OCI-LY1 (cell line): ENCODE results near the gene DCAF5.

ENCODE experiments used
- H2AFZ ChIP-seq: fragments of 200-600 bp; sonication (generic), shearing (Covaris generic); 2 replicates; pipeline ENCODE4 v1.6.0; 2014; ENCODE audit warnings: antibody characterized with exemption, mild to moderate bottlenecking, low read length
- H3F3A ChIP-seq: fragments of 200-600 bp; sonication (generic), shearing (Covaris generic); 2 replicates; pipeline ENCODE4 v1.6.0; 2014; ENCODE audit warnings: mild to moderate bottlenecking, antibody characterized with exemption, low read length, moderate library complexity; ENCODE audit not compliant: insufficient read depth
- H3K27ac ChIP-seq: fragments of 200-600 bp; sonication (generic); 2 replicates; pipeline ENCODE4 v1.5.1; 2014; ENCODE audit warnings: low read length, mixed run types, mild to moderate bottlenecking, low read depth; ENCODE audit not compliant: poor library complexity, severe bottlenecking
- H3K27me3 ChIP-seq: fragments of 200-600 bp; sonication (generic); 2 replicates; pipeline ENCODE4 v1.6.0; 2014; ENCODE audit warnings: antibody characterized with exemption, mild to moderate bottlenecking, low read length, moderate library complexity; ENCODE audit not compliant: insufficient read depth
- H3K36me3 ChIP-seq: fragments of 200-600 bp; sonication (generic); 2 replicates; pipeline ENCODE4 v1.6.1; 2014; ENCODE audit warnings: mild to moderate bottlenecking, antibody characterized with exemption, low read length, moderate library complexity, mixed read lengths; ENCODE audit not compliant: insufficient read depth
- H3K4me1 ChIP-seq: fragments of 200-600 bp; sonication (generic); 2 replicates; pipeline ENCODE4 v1.5.1; 2014; ENCODE audit warnings: mild to moderate bottlenecking, low read length, moderate library complexity; ENCODE audit not compliant: insufficient read depth, severe bottlenecking
- H3K4me2 ChIP-seq: fragments of 200-600 bp; sonication (generic), shearing (Covaris generic); 2 replicates; pipeline ENCODE4 v1.6.1; 2014; ENCODE audit warnings: low read length
- H3K4me3 ChIP-seq: fragments of 200-600 bp; sonication (generic); 2 replicates; pipeline ENCODE4 v1.5.1; 2014; ENCODE audit warnings: low read length, low read depth, mild to moderate bottlenecking, mixed read lengths; ENCODE audit not compliant: poor library complexity, severe bottlenecking
- H3K79me2 ChIP-seq: fragments of 200-600 bp; shearing (Covaris generic); 2 replicates; pipeline ENCODE4 v1.6.1; 2016; ENCODE audit warnings: mixed run types, low read length, mixed read lengths; ENCODE audit not compliant: insufficient read depth
- H3K9ac ChIP-seq: fragments of 200-600 bp; sonication (generic), shearing (Covaris generic); 2 replicates; pipeline ENCODE4 v1.6.1; 2014; ENCODE audit warnings: mild to moderate bottlenecking, low read length, mixed read lengths
- H3K9me2 ChIP-seq: fragments of 200-600 bp; sonication (generic), shearing (Covaris generic); 2 replicates; pipeline ENCODE4 v1.6.1; 2014; ENCODE audit warnings: low read depth, mild to moderate bottlenecking, low read length, mixed read lengths
- H3K9me3 ChIP-seq: fragments of 200-600 bp; shearing (Covaris generic); 2 replicates; pipeline ENCODE4 v1.6.1; 2014; ENCODE audit warnings: low read length, mixed read lengths
- H4K20me1 ChIP-seq: fragments of 200-600 bp; sonication (generic), shearing (Covaris generic); 2 replicates; pipeline ENCODE4 v1.6.0; 2016; ENCODE audit warnings: mild to moderate bottlenecking, low read length; ENCODE audit not compliant: insufficient read depth
- EZH2 ChIP-seq: fragments of 200-600 bp; sonication (generic), shearing (Covaris generic); IDR thresholded peaks from 2 replicates; pipeline ENCODE4 v1.8.0; 2017; ENCODE audit warnings: borderline replicate concordance, mixed run types, mild to moderate bottlenecking, antibody characterized with exemption, low read length, moderate library complexity, mixed read lengths
- TF ChIP-seq, protein P1 (sequence below): fragments of 200-600 bp; sonication (generic), shearing (Covaris generic); IDR thresholded peaks from 2 replicates; pipeline ENCODE4 v1.5.1; 2017; ENCODE audit warnings: mild to moderate bottlenecking, antibody characterized with exemption, low read length, moderate library complexity, mixed read lengths

DCAF5 gene

DNA sequence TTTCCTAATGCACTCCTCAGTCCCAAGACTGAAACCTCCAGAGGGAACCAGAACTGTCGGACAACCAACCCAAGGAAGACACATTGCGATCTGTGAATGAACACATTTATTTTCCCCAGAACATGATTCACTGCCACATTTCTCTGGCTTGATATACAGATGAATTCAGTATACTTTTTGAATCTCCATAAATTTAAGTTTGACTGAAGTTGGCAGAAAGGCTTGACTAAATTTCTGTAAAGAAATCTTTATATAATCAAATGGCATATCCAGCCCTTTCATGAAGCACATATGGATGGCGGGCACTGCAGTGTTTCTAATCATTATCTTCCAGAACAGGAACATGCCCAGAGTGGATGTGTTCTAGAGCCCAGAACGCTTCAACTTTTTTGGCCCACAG lies 56.7 kb downstream of the DCAF5 start:
- no peaks in the 10 kb centered on the region for H3K79me2 ChIP-seq
- no peak overlapping the region for H3K9ac ChIP-seq
- H3K36me3 ChIP-seq = peaks cover 4% of the 10 kb centered on the region; the same call in 1 of the 2 replicates
- TF ChIP-seq, protein P1, sequence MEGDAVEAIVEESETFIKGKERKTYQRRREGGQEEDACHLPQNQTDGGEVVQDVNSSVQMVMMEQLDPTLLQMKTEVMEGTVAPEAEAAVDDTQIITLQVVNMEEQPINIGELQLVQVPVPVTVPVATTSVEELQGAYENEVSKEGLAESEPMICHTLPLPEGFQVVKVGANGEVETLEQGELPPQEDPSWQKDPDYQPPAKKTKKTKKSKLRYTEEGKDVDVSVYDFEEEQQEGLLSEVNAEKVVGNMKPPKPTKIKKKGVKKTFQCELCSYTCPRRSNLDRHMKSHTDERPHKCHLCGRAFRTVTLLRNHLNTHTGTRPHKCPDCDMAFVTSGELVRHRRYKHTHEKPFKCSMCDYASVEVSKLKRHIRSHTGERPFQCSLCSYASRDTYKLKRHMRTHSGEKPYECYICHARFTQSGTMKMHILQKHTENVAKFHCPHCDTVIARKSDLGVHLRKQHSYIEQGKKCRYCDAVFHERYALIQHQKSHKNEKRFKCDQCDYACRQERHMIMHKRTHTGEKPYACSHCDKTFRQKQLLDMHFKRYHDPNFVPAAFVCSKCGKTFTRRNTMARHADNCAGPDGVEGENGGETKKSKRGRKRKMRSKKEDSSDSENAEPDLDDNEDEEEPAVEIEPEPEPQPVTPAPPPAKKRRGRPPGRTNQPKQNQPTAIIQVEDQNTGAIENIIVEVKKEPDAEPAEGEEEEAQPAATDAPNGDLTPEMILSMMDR = no peak
- TF ChIP-seq EZH2 = no peak
- no peak overlapping the region for H3K4me2 ChIP-seq
- no peaks in the 10 kb centered on the region for H3K9me2 ChIP-seq
- no peaks in the 10 kb centered on the region for H4K20me1 ChIP-seq
- H3K27ac ChIP-seq = no peak overlapping the region
- no peak overlapping the region for H2AFZ ChIP-seq
- no peaks in the 10 kb centered on the region for H3K4me1 ChIP-seq
- H3K4me3 ChIP-seq = no peak overlapping the region
- no peaks in the 10 kb centered on the region for H3F3A ChIP-seq
- no peaks in the 10 kb centered on the region for H3K9me3 ChIP-seq
- H3K27me3 ChIP-seq = no peaks in the 10 kb centered on the region

DNA sequence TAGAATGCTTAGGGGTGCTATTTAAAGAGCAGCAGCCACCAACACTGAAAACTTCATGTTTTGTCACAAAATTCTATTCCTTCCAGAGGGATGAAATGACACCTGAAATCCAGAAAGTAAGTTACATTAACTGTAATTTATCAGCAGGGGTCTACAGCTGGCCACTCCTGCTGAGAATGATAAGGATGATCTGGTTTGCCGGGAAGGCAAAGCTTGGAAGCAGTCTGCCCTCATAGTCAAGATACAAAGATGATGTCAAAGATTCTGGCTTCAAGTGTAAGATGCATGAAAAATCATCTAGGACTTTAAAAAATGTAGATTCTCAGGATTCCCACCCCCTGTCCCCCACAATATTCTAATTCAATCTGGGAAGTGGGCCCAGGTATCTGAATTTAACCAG lies 58.4 kb downstream of the DCAF5 start:
- Histone ChIP-seq H3K9me2 (no peaks in the 10 kb centered on the region), H3F3A (no peaks in the 10 kb centered on the region), H3K27me3 (no peaks in the 10 kb centered on the region), H3K9ac (no peak overlapping the region), H3K27ac (no peak overlapping the region), H3K9me3 (no peaks in the 10 kb centered on the region), H3K4me2 (no peak overlapping the region), H3K4me3 (no peak overlapping the region), H3K79me2 (no peaks in the 10 kb centered on the region), H4K20me1 (no peaks in the 10 kb centered on the region), H3K4me1 (no peaks in the 10 kb centered on the region), H3K36me3 (peaks cover 20% of the 10 kb centered on the region; the same call in 1 of the 2 replicates), H2AFZ (no peak overlapping the region)
- TF ChIP-seq, protein P1 = no peak
- TF ChIP-seq EZH2 = no peak

DNA sequence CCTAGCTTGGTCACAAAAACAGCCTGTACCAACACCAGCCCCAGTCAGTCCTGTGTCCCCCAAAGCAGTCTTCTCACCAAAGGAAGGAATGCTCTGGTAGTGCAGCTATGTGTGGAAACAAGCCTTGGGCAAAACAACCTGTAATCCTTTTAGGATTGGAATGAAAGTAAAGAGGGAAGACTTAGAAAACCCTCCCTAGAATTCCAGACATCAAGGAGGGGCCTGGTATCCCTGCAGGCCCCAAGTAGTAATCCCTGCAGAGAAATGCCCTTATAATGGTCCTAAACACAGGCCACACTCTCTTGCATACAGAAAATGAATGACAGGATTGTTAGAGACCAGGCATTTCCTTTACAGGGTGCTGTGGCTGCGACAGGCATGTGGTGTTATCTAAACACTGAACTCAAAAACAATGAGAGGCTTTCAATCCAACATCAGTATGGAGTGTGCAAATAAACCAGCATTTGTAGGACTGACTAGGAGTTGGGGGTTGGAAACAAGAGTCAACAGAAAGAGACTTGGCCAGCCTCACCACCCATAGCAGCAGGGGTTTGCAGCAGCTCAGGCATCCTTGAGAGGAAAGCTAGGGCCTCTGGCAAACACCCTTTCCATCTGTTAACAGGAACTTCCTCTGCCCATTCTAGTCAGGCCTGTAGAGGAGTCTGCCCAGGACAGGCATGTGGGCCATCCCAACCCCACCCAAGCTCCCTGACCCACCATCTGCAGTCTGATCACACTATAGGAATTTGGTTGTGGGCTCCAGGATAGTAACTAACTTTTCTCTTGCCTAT lies 59.1 kb downstream of the DCAF5 start:
- Histone ChIP-seq H3K36me3 (peaks cover 27% of the 10 kb centered on the region; the same call in 1 of the 2 replicates), H3K27ac (no peak overlapping the region), H3K4me1 (no peaks in the 10 kb centered on the region), H3F3A (no peaks in the 10 kb centered on the region), H3K9ac (no peak overlapping the region), H4K20me1 (no peaks in the 10 kb centered on the region), H3K4me2 (no peak overlapping the region), H3K79me2 (no peaks in the 10 kb centered on the region), H3K9me2 (no peaks in the 10 kb centered on the region), H3K27me3 (no peaks in the 10 kb centered on the region), H3K4me3 (no peak overlapping the region), H2AFZ (no peak overlapping the region), H3K9me3 (no peaks in the 10 kb centered on the region)
- no peak for TF ChIP-seq EZH2
- TF ChIP-seq, protein P1 = no peak
